ENCODE results near the gene GCH1. TPM values are rescaled to one million over a fixed set of nuclear protein-coding genes. Genes with fewer than 3 reads are reported as not detected.

The GCH1 gene
- total RNA-seq, 2 experiments from 2014 or later, result 18.4 to 20.4 TPM

DNA sequence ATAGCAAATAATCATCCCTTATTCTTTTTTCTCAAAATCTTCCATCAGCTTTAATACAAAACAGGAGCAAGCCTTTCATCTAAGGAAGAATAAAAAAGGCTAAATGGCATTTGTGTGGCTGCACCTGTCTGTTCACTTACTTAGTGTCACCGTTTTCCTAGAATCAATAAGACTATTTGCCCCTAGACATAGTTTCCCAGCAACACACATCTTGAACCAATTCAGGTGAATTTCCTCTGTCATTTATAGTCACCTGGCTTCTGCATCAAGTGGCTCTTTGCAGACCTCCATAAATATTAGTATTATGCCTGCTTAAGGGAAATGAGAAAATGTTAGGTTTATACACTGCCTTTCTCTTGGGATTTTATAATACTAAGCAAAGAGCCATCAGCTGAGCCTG lies 17.4 kb upstream of the GCH1 start:
- DNase-seq (no peak), ATAC-seq (ENCODE audit: poor library complexity) (no peak)
- H3K4me3 ChIP-seq (ENCODE audit: low read length), result no peak overlapping the region
- Mint-ChIP-seq H3K27ac (no peak overlapping the region), H3K9me3 (no peaks in the 10 kb centered on the region), H3K4me1 (ENCODE audit: low read depth) (no peaks in the 10 kb centered on the region), H3K27me3 (no peaks in the 10 kb centered on the region), H3K36me3 (ENCODE audit: low read depth) (no peaks in the 10 kb centered on the region), H3K4me3 (no peak overlapping the region)
- no peaks in the 10 kb centered on the region for H3K27me3 ChIP-seq (ENCODE audit: control insufficient read depth in 1 of 2, insufficient read depth in 2 of 2, low read length in 2 of 2)
- H3K36me3 ChIP-seq (ENCODE audit: insufficient read depth, low read length), result no peaks in the 10 kb centered on the region
- CTCF ChIA-PET, result interaction anchor here (0.5 kb wide), 1 partner anchor 170 kb away, joined by 3 read pairs; no protein-coding TSS in a partner anchor
- POLR2A ChIA-PET, result no interaction called here
- H3K4me1 ChIP-seq (ENCODE audit: insufficient read depth, low read length), result peaks cover 6% of the 10 kb centered on the region
- intact Hi-C loops (cut with DNase I, micrococcal nuclease), result no loop called here
- H3K9me3 ChIP-seq (ENCODE audit: control insufficient read depth in 1 of 2, insufficient read depth in 1 of 2, low read length in 2 of 2), result no peaks in the 10 kb centered on the region
- no peak overlapping the region for H3K27ac ChIP-seq (ENCODE audit: low read depth in 1 of 2, low read length in 2 of 2)
- TF ChIP-seq, protein P1, sequence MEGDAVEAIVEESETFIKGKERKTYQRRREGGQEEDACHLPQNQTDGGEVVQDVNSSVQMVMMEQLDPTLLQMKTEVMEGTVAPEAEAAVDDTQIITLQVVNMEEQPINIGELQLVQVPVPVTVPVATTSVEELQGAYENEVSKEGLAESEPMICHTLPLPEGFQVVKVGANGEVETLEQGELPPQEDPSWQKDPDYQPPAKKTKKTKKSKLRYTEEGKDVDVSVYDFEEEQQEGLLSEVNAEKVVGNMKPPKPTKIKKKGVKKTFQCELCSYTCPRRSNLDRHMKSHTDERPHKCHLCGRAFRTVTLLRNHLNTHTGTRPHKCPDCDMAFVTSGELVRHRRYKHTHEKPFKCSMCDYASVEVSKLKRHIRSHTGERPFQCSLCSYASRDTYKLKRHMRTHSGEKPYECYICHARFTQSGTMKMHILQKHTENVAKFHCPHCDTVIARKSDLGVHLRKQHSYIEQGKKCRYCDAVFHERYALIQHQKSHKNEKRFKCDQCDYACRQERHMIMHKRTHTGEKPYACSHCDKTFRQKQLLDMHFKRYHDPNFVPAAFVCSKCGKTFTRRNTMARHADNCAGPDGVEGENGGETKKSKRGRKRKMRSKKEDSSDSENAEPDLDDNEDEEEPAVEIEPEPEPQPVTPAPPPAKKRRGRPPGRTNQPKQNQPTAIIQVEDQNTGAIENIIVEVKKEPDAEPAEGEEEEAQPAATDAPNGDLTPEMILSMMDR (IDR thresholded peaks at IDR 0.05), result no peak

DNA sequence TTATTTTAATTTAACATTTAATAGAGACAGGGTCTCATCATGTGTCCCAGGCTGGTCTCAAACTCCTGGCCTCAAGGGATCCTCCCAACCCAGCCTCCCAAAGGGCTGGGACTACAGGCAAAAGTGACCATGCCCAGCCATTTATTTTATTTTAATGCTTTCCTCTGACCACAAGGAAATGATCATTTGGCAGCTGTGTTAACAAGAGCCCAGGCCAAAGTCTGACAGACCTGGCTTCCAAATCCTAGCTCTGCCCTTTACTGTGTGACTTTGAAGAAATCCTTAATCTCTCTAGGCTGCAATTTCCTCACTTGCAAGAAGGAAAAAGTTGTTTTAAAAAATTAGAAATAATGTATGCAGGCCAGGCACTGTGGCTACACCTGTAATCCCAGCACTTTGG lies 16.7 kb upstream of the GCH1 start:
- Mint-ChIP-seq H3K4me1 (ENCODE audit: low read depth) (no peaks in the 10 kb centered on the region), H3K4me3 (no peak overlapping the region), H3K36me3 (ENCODE audit: low read depth) (no peaks in the 10 kb centered on the region), H3K9me3 (no peaks in the 10 kb centered on the region), H3K27ac (no peak overlapping the region), H3K27me3 (no peaks in the 10 kb centered on the region)
- H3K27ac ChIP-seq (ENCODE audit: low read depth in 1 of 2, low read length in 2 of 2), result no peak overlapping the region
- H3K36me3 ChIP-seq (ENCODE audit: insufficient read depth, low read length), result no peaks in the 10 kb centered on the region
- POLR2A ChIA-PET, result no interaction called here
- ATAC-seq (ENCODE audit: poor library complexity) (no peak), DNase-seq (no peak)
- no peaks in the 10 kb centered on the region for H3K27me3 ChIP-seq (ENCODE audit: control insufficient read depth in 1 of 2, insufficient read depth in 2 of 2, low read length in 2 of 2)
- TF ChIP-seq, protein P1 (IDR thresholded peaks at IDR 0.05), result no peak
- H3K9me3 ChIP-seq (ENCODE audit: control insufficient read depth in 1 of 2, insufficient read depth in 1 of 2, low read length in 2 of 2), result no peaks in the 10 kb centered on the region
- no peak overlapping the region for H3K4me3 ChIP-seq (ENCODE audit: low read length)
- intact Hi-C loops (cut with DNase I, micrococcal nuclease), result no loop called here
- H3K4me1 ChIP-seq (ENCODE audit: insufficient read depth, low read length), result peaks cover 6% of the 10 kb centered on the region
- CTCF ChIA-PET, result no interaction called here

DNA sequence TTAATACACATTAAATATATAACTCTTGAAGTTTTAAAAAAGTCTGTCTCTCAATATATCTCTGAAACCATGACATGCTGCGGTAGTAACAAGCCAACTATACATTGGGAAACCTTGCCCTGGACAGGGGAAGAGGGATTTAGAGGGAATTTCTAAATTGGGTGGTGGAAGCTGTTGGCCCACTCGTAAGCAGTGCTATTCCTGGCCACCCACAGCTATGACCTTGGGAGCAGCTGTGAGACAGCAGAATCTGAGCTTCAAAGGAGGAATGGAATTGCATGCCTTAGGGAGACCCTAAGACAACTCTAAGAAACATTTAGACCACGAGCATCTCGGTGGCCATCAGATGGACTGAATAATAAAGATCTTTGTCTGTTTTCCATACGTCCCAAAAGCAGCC lies 15.8 kb upstream of the GCH1 start:
- POLR2A ChIA-PET, result interaction anchor here (0.6 kb wide), 1 partner anchor 97 kb away, joined by 3 read pairs; no protein-coding TSS in a partner anchor
- H3K4me3 Mint-ChIP-seq, result no peak overlapping the region
- H3K36me3 Mint-ChIP-seq (ENCODE audit: low read depth), result no peaks in the 10 kb centered on the region
- no peak overlapping the region for H3K27ac Mint-ChIP-seq
- H3K9me3 ChIP-seq (ENCODE audit: control insufficient read depth in 1 of 2, insufficient read depth in 1 of 2, low read length in 2 of 2), result no peaks in the 10 kb centered on the region
- CTCF ChIA-PET, result no interaction called here
- H3K4me1 ChIP-seq (ENCODE audit: insufficient read depth, low read length), result peaks cover 6% of the 10 kb centered on the region
- no peaks in the 10 kb centered on the region for H3K27me3 ChIP-seq (ENCODE audit: control insufficient read depth in 1 of 2, insufficient read depth in 2 of 2, low read length in 2 of 2)
- ATAC-seq (ENCODE audit: poor library complexity), result no peak
- no peaks in the 10 kb centered on the region for H3K9me3 Mint-ChIP-seq
- TF ChIP-seq, protein P1 (IDR thresholded peaks at IDR 0.05), result no peak
- intact Hi-C loops (cut with DNase I, micrococcal nuclease), result no loop called here
- H3K4me1 Mint-ChIP-seq (ENCODE audit: low read depth), result no peaks in the 10 kb centered on the region
- no peak overlapping the region for H3K27ac ChIP-seq (ENCODE audit: low read depth in 1 of 2, low read length in 2 of 2)
- H3K4me3 ChIP-seq (ENCODE audit: low read length), result no peak overlapping the region
- H3K36me3 ChIP-seq (ENCODE audit: insufficient read depth, low read length), result no peaks in the 10 kb centered on the region
- DNase-seq, result no peak
- H3K27me3 Mint-ChIP-seq, result no peaks in the 10 kb centered on the region
